ENCODE data around the gene OR4D10. TPM values are rescaled to one million over a fixed set of nuclear protein-coding genes. Genes with fewer than 3 reads are reported as not detected.

Gene OR4D10
- total and polyA plus RNA-seq, 2 experiments from 2014 or later = not detected

GRCh38 chr11:59480359-59480758, 7.2 kb downstream of the OR4D10 start (continued):
- TF ChIP-seq, protein P1, sequence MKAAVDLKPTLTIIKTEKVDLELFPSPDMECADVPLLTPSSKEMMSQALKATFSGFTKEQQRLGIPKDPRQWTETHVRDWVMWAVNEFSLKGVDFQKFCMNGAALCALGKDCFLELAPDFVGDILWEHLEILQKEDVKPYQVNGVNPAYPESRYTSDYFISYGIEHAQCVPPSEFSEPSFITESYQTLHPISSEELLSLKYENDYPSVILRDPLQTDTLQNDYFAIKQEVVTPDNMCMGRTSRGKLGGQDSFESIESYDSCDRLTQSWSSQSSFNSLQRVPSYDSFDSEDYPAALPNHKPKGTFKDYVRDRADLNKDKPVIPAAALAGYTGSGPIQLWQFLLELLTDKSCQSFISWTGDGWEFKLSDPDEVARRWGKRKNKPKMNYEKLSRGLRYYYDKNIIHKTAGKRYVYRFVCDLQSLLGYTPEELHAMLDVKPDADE (IDR thresholded peaks at IDR 0.05) = no peak
- TF ChIP-seq CTCF (conservative IDR thresholded peaks at IDR 0.05; ENCODE audit: low read depth in 2 of 2) (no peak), STAT1 (IDR thresholded peaks at IDR 0.05; ENCODE audit: unreplicated experiment) (no peak), ZNF114 (CRISPR knock-in tag; IDR thresholded peaks at IDR 0.05) (no peak), REST (IDR thresholded peaks at IDR 0.05; ENCODE audit: unreplicated experiment) (no peak), EZH2phosphoT487 (IDR thresholded peaks at IDR 0.05; ENCODE audit: unreplicated experiment) (no peak), POLR2AphosphoS5 (IDR thresholded peaks at IDR 0.05; ENCODE audit: low read depth) (no peak)

DNA sequence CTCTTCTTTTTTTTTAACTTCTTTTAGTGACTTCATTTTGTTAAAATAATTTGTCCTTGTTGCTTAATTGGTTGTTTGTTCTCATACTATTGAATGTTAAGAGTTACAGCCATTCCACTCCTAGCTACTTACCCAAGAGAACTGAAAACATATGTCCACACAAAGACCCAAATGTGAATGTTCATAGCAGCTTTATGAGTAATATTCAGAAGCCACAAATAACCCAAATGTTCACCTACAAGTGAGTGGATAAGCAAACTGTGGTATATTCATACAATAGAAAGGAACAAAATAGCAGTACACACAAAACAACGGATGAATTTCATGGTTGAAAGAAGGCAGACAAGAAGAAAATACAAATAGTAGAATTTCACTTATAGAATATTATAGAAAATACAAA, 28.8 kb downstream of the OR4D10 start:
- Histone ChIP-seq H3K4me3 (no peak overlapping the region), H3K27me3 (ENCODE audit: insufficient read depth) (no peaks in the 10 kb centered on the region), H4K20me1 (replicated peaks; ENCODE audit: insufficient read depth) (no peaks in the 10 kb centered on the region), H3K4me1 (ENCODE audit: insufficient read depth) (no peaks in the 10 kb centered on the region), H3K9me2 (ENCODE audit: insufficient read depth) (no peaks in the 10 kb centered on the region), H3K4me2 (no peak overlapping the region), H3K27ac (ENCODE audit: low read depth) (no peak overlapping the region), H3K36me3 (ENCODE audit: insufficient read depth) (no peaks in the 10 kb centered on the region), H3F3A (replicated peaks; ENCODE audit: low read depth) (no peaks in the 10 kb centered on the region), H3K79me2 (replicated peaks; ENCODE audit: insufficient read depth) (no peaks in the 10 kb centered on the region), H2AFZ (no peak overlapping the region)
- ATAC-seq = no peak
- no peak overlapping the region for H3K27ac Mint-ChIP-seq
- no peak overlapping the region for H3K4me3 Mint-ChIP-seq
- H3K36me3 Mint-ChIP-seq (ENCODE audit: low read depth) = no peaks in the 10 kb centered on the region
- no peak for DNase-seq (ENCODE audit: low spot score)
- no peaks in the 10 kb centered on the region for H3K27me3 Mint-ChIP-seq (ENCODE audit: insufficient read depth, low read depth, poor library complexity)
- no peaks in the 10 kb centered on the region for H3K4me1 Mint-ChIP-seq
- H3K9me3 Mint-ChIP-seq = no peaks in the 10 kb centered on the region
- TF ChIP-seq POLR2AphosphoS5 (IDR thresholded peaks at IDR 0.05; ENCODE audit: low read depth) = no peak
- no peak for TF ChIP-seq EZH2 (IDR thresholded peaks at IDR 0.05; ENCODE audit: low read depth, unreplicated experiment)
- TF ChIP-seq CREB1 (CRISPR knock-in tag; IDR thresholded peaks at IDR 0.05; ENCODE audit: low read depth) = no peak
- TF ChIP-seq JUNB (IDR thresholded peaks at IDR 0.05; ENCODE audit: unreplicated experiment) = no peak
- no peak for TF ChIP-seq ZNF462 (CRISPR knock-in tag; IDR thresholded peaks at IDR 0.05)
- TF ChIP-seq STAT1 (IDR thresholded peaks at IDR 0.05; ENCODE audit: unreplicated experiment) = no peak
- TF ChIP-seq ZNF331 (CRISPR knock-in tag; IDR thresholded peaks at IDR 0.05; ENCODE audit: low read depth) = no peak
- TF ChIP-seq ZNF114 (CRISPR knock-in tag; IDR thresholded peaks at IDR 0.05) = no peak
